GM06990 (cell line): ENCODE data around the gene RPL22.

Source experiments
- DNase-seq: peaks from one replicate; pipeline ENCODE4 v3.0.0-alpha.2; 2011; ENCODE audit not compliant: insufficient read length; ENCODE audit errors: extremely low read depth
- H3K27me3 ChIP-seq: replicated peaks from 2 replicates; pipeline ENCODE4 v1.6.0; 2011; ENCODE audit warnings: low read length; ENCODE audit not compliant: control insufficient read depth, insufficient read depth
- H3K36me3 ChIP-seq: 2 replicates; pipeline ENCODE4 v1.5.1; 2011; ENCODE audit warnings: low read length; ENCODE audit not compliant: control insufficient read depth, insufficient read depth
- H3K4me3 ChIP-seq: replicated peaks from 2 replicates; pipeline ENCODE4 v1.5.1; 2011; ENCODE audit warnings: low read depth, mild to moderate bottlenecking, control low read depth, low read length
- TF ChIP-seq, protein P1 (sequence below): IDR thresholded peaks from 2 replicates; pipeline ENCODE4 v1.5.1; 2011; ENCODE audit warnings: low read length, control low read depth, mild to moderate bottlenecking, inconsistent platforms; ENCODE audit not compliant: insufficient read depth, poor library complexity, severe bottlenecking

RPL22 gene

DNA sequence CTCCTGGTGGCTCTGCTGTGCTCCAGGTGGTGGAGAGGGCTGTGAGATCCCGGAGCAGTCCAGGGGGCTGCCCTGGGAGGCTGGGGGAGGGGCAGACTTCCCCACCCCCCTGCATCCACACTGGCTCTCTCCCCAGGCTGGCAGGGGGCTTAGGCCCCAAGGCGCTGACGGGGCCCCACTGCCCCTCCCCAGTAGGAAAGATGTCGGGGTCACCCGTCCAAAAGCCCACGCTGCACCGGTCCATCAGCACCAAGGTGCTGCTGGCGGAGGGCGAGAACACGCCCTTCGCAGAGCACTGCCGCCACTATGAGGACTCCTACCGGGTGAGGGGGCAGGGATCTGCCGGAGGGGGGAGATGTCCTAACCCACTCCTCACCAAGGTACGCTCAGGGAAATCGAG lies 12.3 kb upstream of the RPL22 start:
- peaks cover 7% of the 10 kb centered on the region for H3K36me3 ChIP-seq
- H3K4me3 ChIP-seq: no peak overlapping the region
- TF ChIP-seq, protein P1, sequence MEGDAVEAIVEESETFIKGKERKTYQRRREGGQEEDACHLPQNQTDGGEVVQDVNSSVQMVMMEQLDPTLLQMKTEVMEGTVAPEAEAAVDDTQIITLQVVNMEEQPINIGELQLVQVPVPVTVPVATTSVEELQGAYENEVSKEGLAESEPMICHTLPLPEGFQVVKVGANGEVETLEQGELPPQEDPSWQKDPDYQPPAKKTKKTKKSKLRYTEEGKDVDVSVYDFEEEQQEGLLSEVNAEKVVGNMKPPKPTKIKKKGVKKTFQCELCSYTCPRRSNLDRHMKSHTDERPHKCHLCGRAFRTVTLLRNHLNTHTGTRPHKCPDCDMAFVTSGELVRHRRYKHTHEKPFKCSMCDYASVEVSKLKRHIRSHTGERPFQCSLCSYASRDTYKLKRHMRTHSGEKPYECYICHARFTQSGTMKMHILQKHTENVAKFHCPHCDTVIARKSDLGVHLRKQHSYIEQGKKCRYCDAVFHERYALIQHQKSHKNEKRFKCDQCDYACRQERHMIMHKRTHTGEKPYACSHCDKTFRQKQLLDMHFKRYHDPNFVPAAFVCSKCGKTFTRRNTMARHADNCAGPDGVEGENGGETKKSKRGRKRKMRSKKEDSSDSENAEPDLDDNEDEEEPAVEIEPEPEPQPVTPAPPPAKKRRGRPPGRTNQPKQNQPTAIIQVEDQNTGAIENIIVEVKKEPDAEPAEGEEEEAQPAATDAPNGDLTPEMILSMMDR: no peak
- H3K27me3 ChIP-seq: no peaks in the 10 kb centered on the region
- DNase-seq: no peak

- H3K4me3 ChIP-seq: no peak overlapping the region
- TF ChIP-seq, protein P1: no peak
- H3K36me3 ChIP-seq: peaks cover 7% of the 10 kb centered on the region
- H3K27me3 ChIP-seq: no peaks in the 10 kb centered on the region
- no peak for DNase-seq
These were observed 11.4 kb upstream of the RPL22 start for GRCh38 chr1:6210591-6211355.

GRCh38 chr1:6209661-6210580 lies 10.5 kb upstream of the RPL22 start:
- Histone ChIP-seq H3K36me3 (peaks cover 7% of the 10 kb centered on the region), H3K27me3 (no peaks in the 10 kb centered on the region), H3K4me3 (no peak overlapping the region)
- no peak for DNase-seq
- TF ChIP-seq, protein P1: peak; percentile 31

GRCh38 chr1:6208723-6209660 lies 9.6 kb upstream of the RPL22 start:
- Histone ChIP-seq H3K36me3 (peaks cover 7% of the 10 kb centered on the region), H3K4me3 (no peak overlapping the region), H3K27me3 (no peaks in the 10 kb centered on the region)
- TF ChIP-seq, protein P1: peak; percentile 6
- DNase-seq: peak; percentile 73

- H3K27me3 ChIP-seq: no peaks in the 10 kb centered on the region
- DNase-seq: no peak
These were observed 8.5 kb upstream of the RPL22 start for GRCh38 chr1:6207921-6208320.

More at GRCh38 chr1:6207921-6208320, 8.5 kb upstream of the RPL22 start:
- H3K4me3 ChIP-seq: no peak overlapping the region
- peaks cover 5% of the 10 kb centered on the region for H3K36me3 ChIP-seq
- TF ChIP-seq, protein P1: no peak
